Stomach (tissue), 9 donors: ENCODE data around the gene SLC5A2. TPM values are rescaled to one million over a fixed set of nuclear protein-coding genes. Genes with fewer than 3 reads are reported as not detected.
A peak's percentile ranks its signal among the peaks of the same experiment; 100 is the strongest.

Source experiments
- DNase-seq, 2 donors: peaks; one replicate each; pipeline versions ENCODE4 v3.0.0 to v3.0.0-alpha.2; 2013 to 2019
- H3K27ac ChIP-seq, 5 donors: fragments of 200-600 bp in 4 of 5; sonication (generic) in 4 of 5; one replicate each; pipeline ENCODE4 v1.5.1; 2013 to 2019; ENCODE audit warnings: mild to moderate bottlenecking in 1 of 5, moderate library complexity in 1 of 5
- H3K27me3 ChIP-seq, 3 donors: fragments of 200-600 bp; sonication (generic); one replicate each; pipeline ENCODE4 v1.5.1; 2017 to 2019; ENCODE audit warnings: mixed run types in 1 of 3
- H3K36me3 ChIP-seq, 4 donors: fragments of 200-600 bp; sonication (generic); 1 replicate in 3 of 4; 2 replicates in 1 of 4; pipeline ENCODE4 v1.5.1; 2016 to 2019
- H3K4me1 ChIP-seq, 4 donors: fragments of 200-600 bp; sonication (generic); one replicate each; pipeline ENCODE4 v1.5.1; 2016 to 2019
- H3K4me3 ChIP-seq, 4 donors: fragments of 200-600 bp; sonication (generic) in 3 of 4; one replicate each; pipeline ENCODE4 v1.5.1; 2016 to 2019; ENCODE audit warnings: mild to moderate bottlenecking in 1 of 4
- H3K9me3 ChIP-seq, 4 donors: fragments of 200-600 bp; sonication (generic); one replicate each; pipeline ENCODE4 v1.5.1; 2016 to 2019
- CTCF ChIP-seq, 7 experiments: fragments of 450-650 bp in 4 of 7; fragments of 200-600 bp in 3 of 7; sonication (generic) in 3 of 7; IDR thresholded peaks; one replicate each; pipeline ENCODE4 v1.5.1; 2016 to 2019; ENCODE audit warnings: antibody characterized with exemption in 7 of 7, control low read depth in 2 of 7, mild to moderate bottlenecking in 1 of 7
- EP300 ChIP-seq: sonication (generic); formaldehyde crosslinking; IDR thresholded peaks from one replicate; pipeline ENCODE4 v1.6.1; 2017; ENCODE audit warnings: antibody characterized with exemption
- POLR2A ChIP-seq, 4 donors: fragments of 450-650 bp; IDR thresholded peaks; one replicate each; pipeline ENCODE4 v1.6.1; 2016; ENCODE audit warnings: antibody characterized with exemption in 4 of 4, control low read depth in 2 of 4, mild to moderate bottlenecking in 1 of 4, moderate library complexity in 1 of 4
- POLR2AphosphoS5 ChIP-seq, 3 donors: sonication (generic); formaldehyde crosslinking; IDR thresholded peaks; one replicate each; pipeline ENCODE4 v1.6.1; 2016; ENCODE audit warnings: antibody characterized with exemption in 3 of 3
- WGBS, 5 donors: extraction: QIAGEN DNeasy Blood & Tissue Kit in 3 of 5; methylation state at CpG; one replicate each; pipeline versions ENCODE4 v1.1.5 to v1.1.7; 2013 to 2018; 5-methylcytosine and 5-hydroxymethylcytosine counted together
- intact Hi-C: fragments of 100-400 bp; cut with DNase I; formaldehyde crosslinking; loops from one replicate; pipeline ENCODE4 v1.15.1; 2023; ENCODE audit warnings: low total_unique reads
- polyA plus RNA-seq, 3 donors: library from polyadenylated mRNA; stranded (reverse); fragments of 200-250 nt; gene quantifications; one replicate each; pipeline ENCODE4 v1.2.3, GENCODE V29; 2013
- total RNA-seq, 5 donors: library from RNA; depleted of rRNA; stranded (reverse); fragments of >200 nt; gene quantifications; one replicate each; pipeline versions ENCODE4 v1.1.0 to v1.2.3, GENCODE V29; 2014 to 2016
- donor health status: healthy with polysubstance abuse.
- donor health status: Bipolar disorder and iron deficiency.
- donor health status: healthy.

SLC5A2 gene
- total and polyA plus RNA-seq, 8 donors = 0.62 to 1.8 (median 0.76) TPM; not detected in 5

GRCh38 chr16:31476303-31477219 lies 6.4 kb upstream of the SLC5A2 start:
- peaks cover 29 to 78% (median 58%) of the 10 kb centered on the region in 4 donors for H3K4me1 ChIP-seq
- no peak for TF ChIP-seq CTCF (IDR thresholded peaks at IDR 0.05)
- TF ChIP-seq EP300 = no peak
- TF ChIP-seq POLR2A (IDR thresholded peaks at IDR 0.05) = peak in 1 of 4 donors; percentile 25
- TF ChIP-seq POLR2AphosphoS5 (IDR thresholded peaks at IDR 0.05) = peak in 2 of 3 donors; percentile 78 to 87
- intact Hi-C loops = no loop called here
- H3K36me3 ChIP-seq = peaks cover 21 to 51% (median 42%) of the 10 kb centered on the region in 4 donors
- H3K4me3 ChIP-seq = peak overlapping the region; percentile 37 to 59 (median 45)
- H3K9me3 ChIP-seq = no peaks in the 10 kb centered on the region
- WGBS, 5 donors = 12 to 34% (median 20%) methylated on average over 51 to 68 of the region's 68 CpGs
- peaks cover 0 to 14% (median 0%) of the 10 kb centered on the region in 3 donors for H3K27me3 ChIP-seq
- H3K27ac ChIP-seq = peak overlapping the region; percentile 82 to 93 (median 88)
- DNase-seq = peak; percentile 91 to 93

- TF ChIP-seq CTCF (IDR thresholded peaks at IDR 0.05) = peak in 5 of 7 experiments; percentile 11 to 63 (median 40)
- TF ChIP-seq POLR2A (IDR thresholded peaks at IDR 0.05) = no peak
- peak in 1 of 3 donors; percentile 70 for TF ChIP-seq POLR2AphosphoS5 (IDR thresholded peaks at IDR 0.05)
- Histone ChIP-seq H3K27ac (peak overlapping the region; percentile 82 to 93 (median 88)), H3K4me1 (peaks cover 29 to 68% (median 49%) of the 10 kb centered on the region in 4 donors), H3K27me3 (peaks cover 0 to 4% (median 0%) of the 10 kb centered on the region in 3 donors), H3K9me3 (no peaks in the 10 kb centered on the region), H3K36me3 (peaks cover 21 to 51% (median 42%) of the 10 kb centered on the region in 4 donors), H3K4me3 (peak overlapping the region; percentile 37 to 59 (median 45))
- 19 to 38% (median 33%) methylated on average over 23 to 67 of the region's 67 CpGs for WGBS, 5 donors
- peak; percentile 86 for DNase-seq
- intact Hi-C loops = no loop called here
These were observed 5.4 kb upstream of the SLC5A2 start for GRCh38 chr16:31477220-31478216.

- 83 to 90% (median 85%) methylated on average over 3 of the region's 3 CpGs for WGBS, 5 donors
- Histone ChIP-seq H3K4me1 (peaks cover 23 to 54% (median 39%) of the 10 kb centered on the region in 4 donors), H3K27me3 (no peaks in the 10 kb centered on the region), H3K9me3 (no peaks in the 10 kb centered on the region), H3K4me3 (no peak overlapping the region), H3K36me3 (peaks cover 21 to 44% (median 39%) of the 10 kb centered on the region in 4 donors), H3K27ac (no peak overlapping the region)
- no peak for TF ChIP-seq EP300
- no peak for TF ChIP-seq POLR2A (IDR thresholded peaks at IDR 0.05)
- no peak for TF ChIP-seq POLR2AphosphoS5 (IDR thresholded peaks at IDR 0.05)
- no peak for TF ChIP-seq CTCF (IDR thresholded peaks at IDR 0.05)
- no peak for DNase-seq
- intact Hi-C loops = no loop called here
These were observed 4.0 kb upstream of the SLC5A2 start for GRCh38 chr16:31478956-31479355.

GRCh38 chr16:31479751-31480150 lies 3.2 kb upstream of the SLC5A2 start:
- no peak overlapping the region for H3K4me3 ChIP-seq
- peaks cover 0 to under 1% (median 0%) of the 10 kb centered on the region in 3 donors for H3K27me3 ChIP-seq
- no peak overlapping the region for H3K27ac ChIP-seq
- WGBS, 5 donors = 77 to 87% (median 86%) methylated on average over 9 of the region's 9 CpGs
- peaks cover 23 to 52% (median 38%) of the 10 kb centered on the region in 4 donors for H3K4me1 ChIP-seq
- H3K9me3 ChIP-seq = no peaks in the 10 kb centered on the region
- H3K36me3 ChIP-seq = peaks cover 14 to 36% (median 32%) of the 10 kb centered on the region in 4 donors
- intact Hi-C loops = no loop called here
- no peak for DNase-seq
- no peak for TF ChIP-seq EP300
- no peak for TF ChIP-seq POLR2AphosphoS5 (IDR thresholded peaks at IDR 0.05)
- no peak for TF ChIP-seq POLR2A (IDR thresholded peaks at IDR 0.05)
- TF ChIP-seq CTCF (IDR thresholded peaks at IDR 0.05) = no peak
